ENCODE measurements around the gene HS3ST3B1. TPM values are rescaled to one million over a fixed set of nuclear protein-coding genes. Genes with fewer than 3 reads are reported as not detected.

Gene HS3ST3B1
- total RNA-seq, 1 experiment from 2014 or later, result 0.59 TPM

GRCh38 chr17:14318109-14318917 lies 17.4 kb downstream of the HS3ST3B1 start:
- ATAC-seq (no peak), DNase-seq (ENCODE audit: low read depth, low spot score) (no peak)
- Histone ChIP-seq H3K4me1 (ENCODE audit: control insufficient read depth, insufficient read depth, low read length) (no peaks in the 10 kb centered on the region; the same call in 1 of the 2 replicates), H3K27ac (ENCODE audit: low read length) (no peak overlapping the region), H3K27me3 (ENCODE audit: control insufficient read depth, insufficient read depth, low read length) (no peaks in the 10 kb centered on the region; the same call in 1 of the 2 replicates), H3K4me3 (ENCODE audit: low read depth in 2 of 2, low read length in 2 of 2) (no peak overlapping the region), H3K36me3 (ENCODE audit: control insufficient read depth, insufficient read depth, low read length) (no peaks in the 10 kb centered on the region), H3K9me3 (ENCODE audit: control insufficient read depth, insufficient read depth, low read depth, low read length) (no peaks in the 10 kb centered on the region)
- POLR2A ChIA-PET, result no interaction called here
- no peak for TF ChIP-seq SIN3A (IDR thresholded peaks at IDR 0.05; ENCODE audit: borderline replicate concordance, insufficient read depth, low read depth, low read length)
- intact Hi-C loops (cut with micrococcal nuclease; ENCODE audit: unreplicated experiment) (no loop called here), in situ Hi-C loops (cut with HindIII; ENCODE audit: low pct_unique_long_range_greater_than_20kb, low sequenced_read_pairs) (no loop called here)
- BruUV-seq (replicated peaks), result no TSS peak
- CTCF ChIA-PET, result no interaction called here

GRCh38 chr17:14318918-14319205 lies 18.0 kb downstream of the HS3ST3B1 start:
- H3K4me1 ChIP-seq (ENCODE audit: control insufficient read depth, insufficient read depth, low read length), result no peaks in the 10 kb centered on the region; the same call in 1 of the 2 replicates
- no peak overlapping the region for H3K4me3 ChIP-seq (ENCODE audit: low read depth in 2 of 2, low read length in 2 of 2)
- POLR2A ChIA-PET, result no interaction called here
- no TSS peak for BruUV-seq (replicated peaks)
- H3K27ac ChIP-seq (ENCODE audit: low read length), result no peak overlapping the region
- TF ChIP-seq TCF7L2 (IDR thresholded peaks at IDR 0.05; ENCODE audit: low read depth, low read length) (no peak), REST (IDR thresholded peaks at IDR 0.05; ENCODE audit: insufficient read depth in 1 of 2, low read depth in 2 of 2, low read length in 1 of 2) (no peak), CTCF (IDR thresholded peaks at IDR 0.05) (no peak), POLR2AphosphoS5 (IDR thresholded peaks at IDR 0.05; ENCODE audit: low read depth, low read length) (no peak)
- no peaks in the 10 kb centered on the region; the same call in 1 of the 2 replicates for H3K27me3 ChIP-seq (ENCODE audit: control insufficient read depth, insufficient read depth, low read length)
- no peaks in the 10 kb centered on the region for H3K36me3 ChIP-seq (ENCODE audit: control insufficient read depth, insufficient read depth, low read length)
- intact Hi-C loops (cut with micrococcal nuclease; ENCODE audit: unreplicated experiment) (no loop called here), in situ Hi-C loops (cut with HindIII; ENCODE audit: low pct_unique_long_range_greater_than_20kb, low sequenced_read_pairs) (no loop called here)
- ATAC-seq, result no peak
- no peak for DNase-seq (ENCODE audit: low read depth, low spot score)
- no peaks in the 10 kb centered on the region for H3K9me3 ChIP-seq (ENCODE audit: control insufficient read depth, insufficient read depth, low read depth, low read length)
- CTCF ChIA-PET, result no interaction called here

GRCh38 chr17:14320098-14320497 lies 19.2 kb downstream of the HS3ST3B1 start:
- CTCF ChIA-PET, result no interaction called here
- in situ Hi-C loops (cut with HindIII; ENCODE audit: low pct_unique_long_range_greater_than_20kb, low sequenced_read_pairs), result no loop called here

More at GRCh38 chr17:14320098-14320497, 19.2 kb downstream of the HS3ST3B1 start:
- no peak overlapping the region for H3K4me3 ChIP-seq (ENCODE audit: low read depth in 2 of 2, low read length in 2 of 2)
- H3K27me3 ChIP-seq (ENCODE audit: control insufficient read depth, insufficient read depth, low read length), result no peaks in the 10 kb centered on the region; the same call in 1 of the 2 replicates
- no peak for ATAC-seq
- no peaks in the 10 kb centered on the region for H3K9me3 ChIP-seq (ENCODE audit: control insufficient read depth, insufficient read depth, low read depth, low read length)
- BruUV-seq (replicated peaks), result no TSS peak
- no peak for DNase-seq (ENCODE audit: low read depth, low spot score)
- H3K36me3 ChIP-seq (ENCODE audit: control insufficient read depth, insufficient read depth, low read length), result no peaks in the 10 kb centered on the region
- no peaks in the 10 kb centered on the region; the same call in 1 of the 2 replicates for H3K4me1 ChIP-seq (ENCODE audit: control insufficient read depth, insufficient read depth, low read length)
- intact Hi-C loops (cut with micrococcal nuclease; ENCODE audit: unreplicated experiment), result no loop called here
- no peak overlapping the region for H3K27ac ChIP-seq (ENCODE audit: low read length)
- TF ChIP-seq REST (IDR thresholded peaks at IDR 0.05; ENCODE audit: insufficient read depth in 1 of 2, low read depth in 2 of 2, low read length in 1 of 2), result no peak
- TF ChIP-seq SIN3A (IDR thresholded peaks at IDR 0.05; ENCODE audit: borderline replicate concordance, insufficient read depth, low read depth, low read length), result no peak
- TF ChIP-seq CTCF (IDR thresholded peaks at IDR 0.05), result no peak
- TF ChIP-seq TCF7L2 (IDR thresholded peaks at IDR 0.05; ENCODE audit: low read depth, low read length), result no peak
- TF ChIP-seq POLR2AphosphoS5 (IDR thresholded peaks at IDR 0.05; ENCODE audit: low read depth, low read length), result no peak
- POLR2A ChIA-PET, result no interaction called here

Data from Panc1 (cell line).